GM19455 (cell line): ENCODE data around the gene LPAR1.

ENCODE experiments used
- ATAC-seq: cut with Tn5 transposase; IDR thresholded peaks from one replicate; pipeline ENCODE4 v1.9.1; 2021; ENCODE audit not compliant: unreplicated experiment

Gene LPAR1

GRCh38 chr9:111001526-111001925 is 36.7 kb downstream of the LPAR1 start:
- ATAC-seq: no peak

GRCh38 chr9:111000202-111000601 is 38.1 kb downstream of the LPAR1 start:
- no peak for ATAC-seq

- ATAC-seq: no peak
Observed at GRCh38 chr9:110999379-110999778, 38.9 kb downstream of the LPAR1 start.

GRCh38 chr9:110997847-110998246 is 40.4 kb downstream of the LPAR1 start:
- no peak for ATAC-seq

GRCh38 chr9:110996436-110997220 is 41.6 kb downstream of the LPAR1 start:
- no peak for ATAC-seq

GRCh38 chr9:110995420-110996340 is 42.6 kb downstream of the LPAR1 start:
- no peak for ATAC-seq

GRCh38 chr9:110994771-110995241 is 43.5 kb downstream of the LPAR1 start:
- ATAC-seq: no peak

GRCh38 chr9:110990481-110990880 is 47.8 kb downstream of the LPAR1 start:
- ATAC-seq: no peak

- no peak for ATAC-seq
Observed at GRCh38 chr9:110986529-110986928, 51.7 kb downstream of the LPAR1 start.

- ATAC-seq: no peak
Observed at GRCh38 chr9:110984890-110985437, 53.3 kb downstream of the LPAR1 start.

GRCh38 chr9:110980261-110980660 is 58.0 kb downstream of the LPAR1 start:
- no peak for ATAC-seq

GRCh38 chr9:110979636-110980035 is 58.6 kb downstream of the LPAR1 start:
- ATAC-seq: no peak

GRCh38 chr9:110978516-110978915 is 59.8 kb downstream of the LPAR1 start:
- ATAC-seq: no peak

GRCh38 chr9:110977259-110977709 is 61.0 kb downstream of the LPAR1 start:
- no peak for ATAC-seq

GRCh38 chr9:110975969-110976368 is 62.3 kb downstream of the LPAR1 start:
- no peak for ATAC-seq

GRCh38 chr9:110975278-110975677 is 63.0 kb downstream of the LPAR1 start:
- no peak for ATAC-seq

- no peak for ATAC-seq
Observed at GRCh38 chr9:110971705-110972104, 66.6 kb downstream of the LPAR1 start.

GRCh38 chr9:110971234-110971633 is 67.0 kb downstream of the LPAR1 start:
- no peak for ATAC-seq

- ATAC-seq: no peak
Observed at GRCh38 chr9:110969971-110970386, 68.3 kb downstream of the LPAR1 start.

GRCh38 chr9:110968096-110968495 is 70.2 kb downstream of the LPAR1 start:
- no peak for ATAC-seq

GRCh38 chr9:110967196-110967595 is 71.1 kb downstream of the LPAR1 start:
- ATAC-seq: no peak
